Ascending aorta (tissue), 2 donors: ENCODE measurements around the gene CXCL9. TPM values are rescaled to one million over a fixed set of nuclear protein-coding genes. Genes with fewer than 3 reads are reported as not detected.

ENCODE experiments used
- DNase-seq, 2 donors: peaks; one replicate each; pipeline ENCODE4 v3.0.0-alpha.2; 2019; ENCODE audit warnings: low spot score in 2 of 2
- H3K27ac ChIP-seq, 2 donors: fragments of 200-600 bp; sonication (generic); one replicate each; pipeline ENCODE4 v1.5.1; 2016 to 2017; ENCODE audit warnings: mild to moderate bottlenecking in 1 of 2
- H3K27me3 ChIP-seq: fragments of 200-600 bp; sonication (generic); one replicate; pipeline ENCODE4 v1.5.1; 2017
- H3K36me3 ChIP-seq, 2 donors: fragments of 200-600 bp; sonication (generic); one replicate each; pipeline ENCODE4 v1.5.1; 2016
- H3K4me1 ChIP-seq, 2 donors: fragments of 200-600 bp; sonication (generic); one replicate each; pipeline ENCODE4 v1.5.1; 2016 to 2017; ENCODE audit warnings: mild to moderate bottlenecking in 1 of 2
- H3K4me3 ChIP-seq, 2 donors: fragments of 200-600 bp; sonication (generic); one replicate each; pipeline ENCODE4 v1.5.1; 2016 to 2017; ENCODE audit warnings: mild to moderate bottlenecking in 1 of 2
- H3K9me3 ChIP-seq, 2 donors: fragments of 200-600 bp; sonication (generic); one replicate each; pipeline ENCODE4 v1.5.1; 2016
- CTCF ChIP-seq, 3 experiments: fragments of 200-600 bp in 2 of 3; fragments of 450-650 bp in 1 of 3; sonication (generic) in 2 of 3; IDR thresholded peaks; one replicate each; pipeline ENCODE4 v1.5.1; 2016 to 2019; ENCODE audit warnings: antibody characterized with exemption in 3 of 3, mild to moderate bottlenecking in 1 of 3, moderate library complexity in 1 of 3
- intact Hi-C: fragments of 100-400 bp; cut with DNase I; formaldehyde crosslinking; loops from one replicate; pipeline ENCODE4 v1.15.1; 2023
- total RNA-seq: library from RNA; depleted of rRNA; stranded (reverse); fragments of >200 nt; gene quantifications from one replicate; pipeline ENCODE4 v1.1.0, GENCODE V29; 2016

The CXCL9 gene
- total RNA-seq, 1 donor from 2014 or later: 0.21 TPM

- no peaks in the 10 kb centered on the region for H3K27me3 ChIP-seq
- DNase-seq: no peak
- no peaks in the 10 kb centered on the region for H3K9me3 ChIP-seq
- H3K4me1 ChIP-seq: no peaks in the 10 kb centered on the region
- no peak overlapping the region for H3K4me3 ChIP-seq
- H3K27ac ChIP-seq: no peak overlapping the region
- H3K36me3 ChIP-seq: peaks cover 63 to 91% of the 10 kb centered on the region in 2 donors
- intact Hi-C loops: no loop called here
- TF ChIP-seq CTCF (IDR thresholded peaks at IDR 0.05): no peak
Observed at GRCh38 chr4:75953509-75953908, 53.8 kb downstream of the CXCL9 start.

Other genes starting within 250 kb of the CXCL9 start
- not detected for gene PPEF2, start 105.1 kb downstream of the CXCL9 start, total RNA-seq
- gene NAAA, start 66.5 kb downstream of the CXCL9 start, total RNA-seq: 287 TPM
- 12.0 TPM for gene SDAD1, start 16.6 kb downstream of the CXCL9 start, total RNA-seq
- not detected for gene CXCL10, start 16.0 kb upstream of the CXCL9 start, total RNA-seq
- not detected for gene CXCL11, start 28.6 kb upstream of the CXCL9 start, total RNA-seq
- not detected for gene ART3, start 67.2 kb upstream of the CXCL9 start, total RNA-seq
- 20.2 TPM for gene NUP54, start 140.9 kb upstream of the CXCL9 start, total RNA-seq
- gene SCARB2, start 206.3 kb upstream of the CXCL9 start, total RNA-seq: 94.1 TPM
- gene FAM47E, start 244.2 kb upstream of the CXCL9 start, total RNA-seq: not detected